IgD-negative memory B cell (primary cell): ENCODE data around the gene ZNF439. TPM values are rescaled to one million over a fixed set of nuclear protein-coding genes. Genes with fewer than 3 reads are reported as not detected.
"Not testable (repeated sequence)": the region's sequence is repeated elsewhere in the genome, so short reads cannot be mapped to it uniquely, and the experiment has no call there.

Experiments used
- H3K27ac Mint-ChIP-seq, 3 donors: one replicate each; pipeline ENCODE4 v1.8.0; 2020 to 2022; ENCODE audit warnings: mild to moderate bottlenecking in 3 of 3, mixed read lengths in 3 of 3, moderate library complexity in 1 of 3
- H3K27me3 Mint-ChIP-seq: one replicate; pipeline ENCODE4 v1.8.0; 2021; ENCODE audit warnings: mixed read lengths
- H3K36me3 Mint-ChIP-seq: one replicate; pipeline ENCODE4 v1.8.0; 2020; ENCODE audit warnings: mild to moderate bottlenecking, mixed read lengths
- H3K4me1 Mint-ChIP-seq, 3 donors: one replicate each; pipeline ENCODE4 v1.8.0; 2020 to 2022; ENCODE audit warnings: mixed read lengths in 3 of 3, mild to moderate bottlenecking in 1 of 3
- H3K4me3 Mint-ChIP-seq, 4 donors: one replicate each; pipeline ENCODE4 v1.8.0; 2020 to 2022; ENCODE audit warnings: mild to moderate bottlenecking in 4 of 4, mixed read lengths in 4 of 4, moderate library complexity in 3 of 4
- H3K9me3 Mint-ChIP-seq, 3 donors: one replicate each; pipeline ENCODE4 v1.8.0; 2020 to 2021; ENCODE audit warnings: mixed read lengths in 3 of 3, mild to moderate bottlenecking in 1 of 3
- polyA plus RNA-seq: library from polyadenylated mRNA; unstranded; fragments of 300-500 nt; fragmentation: Illumina TruSeq; gene quantifications from one replicate; pipeline ENCODE4 v1.2.3, GENCODE V29; 2021

Gene ZNF439
- polyA plus RNA-seq: 8.7 TPM

DNA sequence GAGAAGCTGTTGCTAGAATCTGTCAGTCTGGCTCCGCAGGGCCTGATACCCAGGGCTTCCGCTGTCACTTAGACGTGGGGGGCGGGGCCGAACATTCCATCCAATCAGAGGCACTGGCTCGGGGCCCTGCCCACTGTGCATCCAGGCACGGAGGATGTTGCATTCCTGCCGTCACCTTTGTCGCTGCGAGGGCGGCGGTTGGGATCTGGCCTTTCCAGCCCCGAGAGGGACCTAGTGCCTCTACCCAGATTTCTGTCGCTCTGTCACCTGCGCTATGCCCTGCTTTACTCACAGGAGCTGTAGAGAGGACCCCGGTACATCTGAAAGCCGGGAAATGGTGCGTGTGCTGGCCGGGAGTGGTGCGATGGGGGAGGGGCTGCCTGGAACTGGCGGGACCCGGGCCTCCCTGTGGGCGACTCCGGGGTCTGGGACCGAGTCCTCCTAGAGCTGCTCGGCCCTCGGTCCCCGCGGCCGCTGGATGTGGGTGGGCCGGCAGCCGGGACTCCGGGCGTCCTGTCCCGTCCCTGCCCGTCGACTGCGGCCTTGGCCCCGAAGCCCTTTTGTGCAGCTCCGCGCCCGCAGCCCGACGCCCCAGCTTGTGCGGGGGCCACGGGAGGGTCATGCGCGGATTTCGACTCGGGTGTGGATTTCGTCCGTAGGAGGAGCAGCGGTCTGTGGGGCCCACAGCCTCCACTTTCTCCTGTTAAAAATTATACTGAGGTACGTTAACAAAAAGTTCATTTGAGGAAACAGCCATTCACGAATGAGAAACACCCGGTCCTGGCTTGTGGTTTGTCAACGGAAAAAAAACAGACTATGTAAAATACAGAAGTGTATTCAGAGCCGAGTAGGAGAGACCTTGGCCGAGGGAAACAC, at the start of gene ZNF439:
ZNF439 (plus strand) TSS at position 133 of the 876 bp plus-strand sequence; CDS start at position 275, 142 bp downstream.
- Mint-ChIP-seq H3K27me3 (no peaks in the 10 kb centered on the region), H3K4me1 (peaks cover 14 to 22% (median 17%) of the 10 kb centered on the region in 3 donors), H3K27ac (peak within 1 kb of the TSS; percentile 83 to 97 (median 87)), H3K9me3 (peaks cover 0 to 1% (median 0%) of the 10 kb centered on the region in 3 donors), H3K4me3 (peak within 1 kb of the TSS; percentile 83 to 97 (median 95)), H3K36me3 (peaks cover 7% of the 10 kb centered on the region)

GRCh38 chr19:11806354-11807098, 42.0 kb upstream of the ZNF439 start:
- peaks cover 5 to 26% (median 23%) of the 10 kb centered on the region in 3 donors for H3K9me3 Mint-ChIP-seq
- H3K4me3 Mint-ChIP-seq: no peak overlapping the region
- peaks cover 3% of the 10 kb centered on the region for H3K36me3 Mint-ChIP-seq
- no peak overlapping the region for H3K27ac Mint-ChIP-seq
- no peaks in the 10 kb centered on the region for H3K27me3 Mint-ChIP-seq
- H3K4me1 Mint-ChIP-seq: no peaks in the 10 kb centered on the region

- peaks cover 5 to 26% (median 23%) of the 10 kb centered on the region in 3 donors for H3K9me3 Mint-ChIP-seq
- no peak overlapping the region for H3K27ac Mint-ChIP-seq
- H3K27me3 Mint-ChIP-seq: no peaks in the 10 kb centered on the region
- H3K36me3 Mint-ChIP-seq: peaks cover 3% of the 10 kb centered on the region
- no peak overlapping the region for H3K4me3 Mint-ChIP-seq
- no peaks in the 10 kb centered on the region for H3K4me1 Mint-ChIP-seq
Measured at GRCh38 chr19:11807099-11807380, 41.5 kb upstream of the ZNF439 start.

DNA sequence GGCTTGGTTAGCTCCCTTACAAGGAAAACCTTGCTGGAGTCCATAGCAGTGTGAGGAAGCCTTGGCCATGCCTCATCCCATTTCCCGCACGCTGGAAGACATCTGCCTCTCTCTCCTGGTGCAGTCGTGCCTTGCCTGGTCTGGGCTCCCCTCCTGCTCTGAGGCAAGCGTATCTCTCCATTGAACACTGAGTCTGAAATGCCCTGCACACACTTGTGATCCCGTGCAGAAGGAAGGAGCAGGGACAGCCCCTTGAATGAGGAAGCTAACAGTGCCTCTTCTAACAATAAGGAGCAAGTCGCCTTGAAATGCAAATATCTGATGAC, 34.9 kb upstream of the ZNF439 start:
- Mint-ChIP-seq H3K27ac (peak overlapping the region; percentile 34 to 93 (median 80)), H3K36me3 (peaks cover 8% of the 10 kb centered on the region), H3K9me3 (peaks cover 0 to 4% (median 0%) of the 10 kb centered on the region in 3 donors), H3K27me3 (no peaks in the 10 kb centered on the region), H3K4me3 (peak overlapping the region; percentile 91 to 99 (median 96)), H3K4me1 (peaks cover 11 to 25% (median 16%) of the 10 kb centered on the region in 3 donors)

GRCh38 chr19:11814029-11814699, 34.4 kb upstream of the ZNF439 start, which contains the start of gene ZNF440:
Gene ZNF440 (plus strand): TSS chr19:11814273. CDS start chr19:11814448, 175 bp downstream.
- H3K27me3 Mint-ChIP-seq: no peaks in the 10 kb centered on the region
- H3K27ac Mint-ChIP-seq: peak within 1 kb of the TSS; percentile 34 to 93 (median 80)
- peaks cover 11 to 25% (median 16%) of the 10 kb centered on the region in 3 donors for H3K4me1 Mint-ChIP-seq
- H3K9me3 Mint-ChIP-seq: no peaks in the 10 kb centered on the region
- H3K36me3 Mint-ChIP-seq: peaks cover 10% of the 10 kb centered on the region
- H3K4me3 Mint-ChIP-seq: peak within 1 kb of the TSS; percentile 91 to 99 (median 96)

DNA sequence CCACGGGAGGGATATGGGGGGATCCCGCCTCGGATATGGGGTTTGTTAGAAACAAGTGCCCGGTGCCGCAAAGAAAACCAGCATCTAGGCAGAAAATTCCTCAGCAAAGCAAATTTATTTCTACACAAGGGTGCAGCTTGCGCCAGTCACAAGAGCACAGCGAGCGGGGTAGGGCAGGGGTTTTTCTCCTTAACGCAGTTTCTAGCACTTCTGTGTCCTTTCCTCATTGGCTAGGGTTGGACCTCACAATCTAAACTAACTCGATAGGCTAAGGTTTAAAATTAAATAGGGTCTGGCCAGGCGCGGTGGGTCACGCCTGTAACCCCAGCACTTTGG, 33.9 kb upstream of the ZNF439 start:
- H3K4me3 Mint-ChIP-seq: peak overlapping the region; percentile 91 to 99 (median 92)
- H3K9me3 Mint-ChIP-seq: no peaks in the 10 kb centered on the region
- no peak overlapping the region for H3K27ac Mint-ChIP-seq
- peaks cover 10% of the 10 kb centered on the region for H3K36me3 Mint-ChIP-seq
- H3K27me3 Mint-ChIP-seq: no peaks in the 10 kb centered on the region
- H3K4me1 Mint-ChIP-seq: peaks cover 11 to 25% (median 16%) of the 10 kb centered on the region in 3 donors

- H3K9me3 Mint-ChIP-seq: peaks cover 0 to 5% (median 3%) of the 10 kb centered on the region in 3 donors
- no peak overlapping the region for H3K27ac Mint-ChIP-seq
- peaks cover 0 to 9% (median 2%) of the 10 kb centered on the region in 3 donors for H3K4me1 Mint-ChIP-seq
- H3K36me3 Mint-ChIP-seq: peaks cover 11% of the 10 kb centered on the region
- no peak overlapping the region for H3K4me3 Mint-ChIP-seq
- H3K27me3 Mint-ChIP-seq: no peaks in the 10 kb centered on the region
Measured at GRCh38 chr19:11821474-11822109, 26.9 kb upstream of the ZNF439 start.

GRCh38 chr19:11828957-11829876, 19.3 kb upstream of the ZNF439 start:
- H3K9me3 Mint-ChIP-seq: peaks cover 2 to 42% (median 33%) of the 10 kb centered on the region in 3 donors
- not testable (repeated sequence) for H3K4me1 Mint-ChIP-seq, H3K27me3 Mint-ChIP-seq, H3K4me3 Mint-ChIP-seq, H3K27ac Mint-ChIP-seq
- H3K36me3 Mint-ChIP-seq: peaks cover 42% of the 10 kb centered on the region

DNA sequence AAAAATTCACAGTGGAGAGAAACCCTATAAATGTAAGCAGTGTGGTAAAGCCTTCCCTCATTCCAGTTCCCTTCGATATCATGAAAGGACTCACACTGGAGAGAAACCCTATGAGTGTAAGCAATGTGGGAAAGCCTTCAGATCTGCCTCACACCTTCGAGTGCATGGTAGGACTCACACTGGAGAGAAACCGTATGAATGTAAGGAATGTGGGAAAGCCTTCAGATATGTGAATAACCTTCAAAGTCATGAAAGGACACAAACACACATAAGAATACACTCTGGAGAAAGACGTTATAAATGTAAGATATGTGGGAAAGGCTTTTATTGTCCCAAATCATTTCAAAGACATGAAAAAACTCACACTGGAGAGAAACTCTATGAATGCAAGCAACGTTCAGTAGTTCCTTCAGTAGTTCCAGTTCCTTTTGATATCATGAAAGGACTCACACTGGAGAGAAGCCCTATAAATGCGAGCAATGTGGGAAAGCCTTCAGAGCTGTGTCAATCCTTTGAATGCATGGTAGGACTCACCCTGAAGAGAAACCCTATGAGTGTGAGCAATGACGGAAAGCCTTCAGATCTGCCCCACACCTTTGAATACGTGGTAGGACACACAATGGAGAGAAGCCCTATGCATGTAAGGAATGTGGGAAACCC, 16.1 kb upstream of the ZNF439 start:
- Mint-ChIP-seq H3K36me3 (peaks cover 38% of the 10 kb centered on the region), H3K27me3 (no peaks in the 10 kb centered on the region), H3K27ac (no peak overlapping the region)

DNA sequence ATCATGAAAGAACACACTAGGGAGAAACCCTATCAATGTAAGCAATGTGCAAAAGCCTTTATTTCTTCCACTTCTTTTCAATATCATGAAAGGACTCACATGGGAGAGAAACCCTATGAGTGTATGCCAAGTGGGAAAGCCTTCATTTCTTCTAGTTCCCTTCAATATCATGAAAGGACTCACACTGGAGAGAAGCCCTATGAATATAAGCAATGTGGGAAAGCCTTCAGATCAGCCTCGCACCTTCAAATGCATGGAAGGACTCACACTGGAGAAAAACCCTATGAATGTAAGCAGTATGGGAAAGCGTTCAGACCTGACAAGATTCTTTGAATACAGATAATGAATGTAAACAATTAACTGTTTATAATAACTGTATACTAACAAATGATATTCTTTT, 15.0 kb upstream of the ZNF439 start:
- H3K4me3 Mint-ChIP-seq: no peak overlapping the region
- peaks cover 4 to 35% (median 27%) of the 10 kb centered on the region in 3 donors for H3K9me3 Mint-ChIP-seq
- no peak overlapping the region for H3K27ac Mint-ChIP-seq
- peaks cover 0 to 3% (median 0%) of the 10 kb centered on the region in 3 donors for H3K4me1 Mint-ChIP-seq
- peaks cover 38% of the 10 kb centered on the region for H3K36me3 Mint-ChIP-seq
- no peaks in the 10 kb centered on the region for H3K27me3 Mint-ChIP-seq

More for the DNA sequence above, 16.1 kb upstream of the ZNF439 start:
- H3K9me3 Mint-ChIP-seq: peaks cover 4 to 37% (median 31%) of the 10 kb centered on the region in 3 donors
- no peak overlapping the region for H3K4me3 Mint-ChIP-seq
- peaks cover 0 to 3% (median 0%) of the 10 kb centered on the region in 3 donors for H3K4me1 Mint-ChIP-seq

GRCh38 chr19:11835626-11836066, 12.9 kb upstream of the ZNF439 start:
- Mint-ChIP-seq H3K9me3 (peaks cover 4 to 26% (median 14%) of the 10 kb centered on the region in 3 donors), H3K36me3 (peaks cover 23% of the 10 kb centered on the region)
- H3K27me3 Mint-ChIP-seq, H3K4me3 Mint-ChIP-seq, H3K4me1 Mint-ChIP-seq, H3K27ac Mint-ChIP-seq: not testable (repeated sequence)

DNA sequence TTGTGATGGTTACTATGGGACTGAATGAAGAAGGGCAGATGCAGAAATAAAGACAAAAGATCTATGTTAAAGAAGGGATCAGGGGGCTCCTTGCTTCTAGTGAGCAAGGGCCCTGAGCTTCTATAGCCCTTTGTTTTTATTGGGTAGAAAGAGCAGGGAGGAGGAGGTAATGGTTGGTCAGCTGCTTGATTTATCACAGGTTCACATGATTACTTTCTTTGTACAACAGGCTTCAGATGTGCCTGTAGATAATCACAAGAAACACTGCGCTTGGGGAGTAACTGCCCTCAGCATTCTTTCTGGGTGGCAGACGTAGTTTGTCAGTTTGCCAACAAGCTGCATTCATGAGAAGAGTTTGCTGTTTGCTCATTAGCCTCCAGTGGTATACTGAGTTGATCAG, 4.8 kb upstream of the ZNF439 start:
- no peak overlapping the region for H3K4me3 Mint-ChIP-seq
- peaks cover 6 to 7% (median 6%) of the 10 kb centered on the region in 3 donors for H3K4me1 Mint-ChIP-seq
- H3K27ac Mint-ChIP-seq: no peak overlapping the region
- peaks cover 0 to 7% (median 0%) of the 10 kb centered on the region in 3 donors for H3K9me3 Mint-ChIP-seq
- H3K27me3 Mint-ChIP-seq: peaks cover 2% of the 10 kb centered on the region
- no peaks in the 10 kb centered on the region for H3K36me3 Mint-ChIP-seq

DNA sequence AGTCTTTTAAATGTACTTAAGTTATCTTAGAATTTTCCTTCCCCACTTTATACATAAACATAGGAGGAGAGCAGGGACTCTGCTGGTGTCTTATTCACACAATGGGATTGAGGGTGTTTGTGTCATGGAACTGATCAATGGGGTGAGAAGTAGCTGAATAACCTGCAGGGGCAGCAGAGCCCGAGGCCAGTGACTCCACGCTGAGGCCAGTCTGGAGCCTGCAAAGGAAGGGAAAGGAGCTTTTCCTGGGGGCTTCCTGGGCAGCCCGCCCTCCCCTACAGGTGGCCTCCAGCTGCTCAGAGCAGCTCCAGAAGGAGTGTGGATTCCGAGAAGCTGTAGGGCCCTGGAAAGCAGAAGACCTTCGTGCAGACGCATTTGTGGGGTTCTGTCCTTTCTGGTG, 911 bp upstream of the ZNF439 start:
- peaks cover 14 to 22% (median 17%) of the 10 kb centered on the region in 3 donors for H3K4me1 Mint-ChIP-seq
- H3K27ac Mint-ChIP-seq: peak overlapping the region in 1 of 3 donors; percentile 83
- H3K9me3 Mint-ChIP-seq, H3K36me3 Mint-ChIP-seq, H3K27me3 Mint-ChIP-seq: not testable (repeated sequence)
- peak overlapping the region in 3 of 4 donors; percentile 83 to 95 (median 85) for H3K4me3 Mint-ChIP-seq
